Measurements from ENCODE around the gene MORN1.

DNA sequence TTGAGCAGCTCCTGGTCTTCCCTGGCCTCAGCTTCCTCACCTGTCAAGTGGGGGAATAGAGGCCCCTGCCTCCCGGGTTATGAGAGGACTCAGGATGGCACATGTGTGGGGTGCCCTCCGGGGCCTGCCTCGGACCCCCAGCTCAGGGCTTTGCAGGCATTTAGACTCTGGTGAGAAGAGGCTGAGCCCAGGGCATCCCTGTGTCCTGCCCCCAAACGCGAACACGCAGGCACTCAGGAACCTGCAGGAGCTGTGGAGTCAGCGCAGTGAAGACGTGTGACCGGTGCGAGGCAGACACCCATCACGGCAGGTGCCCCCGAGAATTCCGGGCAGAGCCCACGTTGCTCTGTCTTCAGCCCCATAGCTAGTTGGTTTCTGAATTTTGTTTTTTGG is 26.5 kb upstream of the MORN1 start:
- TF ChIP-seq, protein P1, sequence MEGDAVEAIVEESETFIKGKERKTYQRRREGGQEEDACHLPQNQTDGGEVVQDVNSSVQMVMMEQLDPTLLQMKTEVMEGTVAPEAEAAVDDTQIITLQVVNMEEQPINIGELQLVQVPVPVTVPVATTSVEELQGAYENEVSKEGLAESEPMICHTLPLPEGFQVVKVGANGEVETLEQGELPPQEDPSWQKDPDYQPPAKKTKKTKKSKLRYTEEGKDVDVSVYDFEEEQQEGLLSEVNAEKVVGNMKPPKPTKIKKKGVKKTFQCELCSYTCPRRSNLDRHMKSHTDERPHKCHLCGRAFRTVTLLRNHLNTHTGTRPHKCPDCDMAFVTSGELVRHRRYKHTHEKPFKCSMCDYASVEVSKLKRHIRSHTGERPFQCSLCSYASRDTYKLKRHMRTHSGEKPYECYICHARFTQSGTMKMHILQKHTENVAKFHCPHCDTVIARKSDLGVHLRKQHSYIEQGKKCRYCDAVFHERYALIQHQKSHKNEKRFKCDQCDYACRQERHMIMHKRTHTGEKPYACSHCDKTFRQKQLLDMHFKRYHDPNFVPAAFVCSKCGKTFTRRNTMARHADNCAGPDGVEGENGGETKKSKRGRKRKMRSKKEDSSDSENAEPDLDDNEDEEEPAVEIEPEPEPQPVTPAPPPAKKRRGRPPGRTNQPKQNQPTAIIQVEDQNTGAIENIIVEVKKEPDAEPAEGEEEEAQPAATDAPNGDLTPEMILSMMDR (IDR thresholded peaks at IDR 0.05; ENCODE audit: low read depth, low read length, poor library complexity, severe bottlenecking): no peak
- no peak for TF ChIP-seq EZH2phosphoT487 (IDR thresholded peaks at IDR 0.05; ENCODE audit: borderline replicate concordance, low read length)
